Adrenal gland (tissue), 5 donors: Measurements from ENCODE around the gene CCT4.

ENCODE experiments used
- CTCF ChIP-seq, 6 experiments: fragments of 450-650 bp in 4 of 6; fragments of 200-600 bp in 2 of 6; sonication (generic) in 1 of 6; IDR thresholded peaks; 1 replicate in 5 of 6; 2 replicates in 1 of 6; pipeline versions ENCODE4 v1.5.1 to v1.8.0; 2016 to 2021; ENCODE audit warnings: antibody characterized with exemption in 6 of 6, mild to moderate bottlenecking in 2 of 6, moderate library complexity in 1 of 6
- POLR2A ChIP-seq, 2 donors: fragments of 450-650 bp; IDR thresholded peaks; one replicate each; pipeline ENCODE4 v1.6.1; 2017; ENCODE audit warnings: antibody characterized with exemption in 2 of 2, mild to moderate bottlenecking in 2 of 2, moderate library complexity in 1 of 2
- donor health status: DM: no; HTN: no; CAD: no.

GRCh38 chr2:61909116-61909515 is 20.7 kb upstream of the CCT4 start:
- TF ChIP-seq CTCF (IDR thresholded peaks at IDR 0.05) (no peak), POLR2A (IDR thresholded peaks at IDR 0.05) (no peak)
